Stomach smooth muscle (tissue), 2 donors: ENCODE measurements around the gene E2F3.
A peak's percentile ranks its signal among the peaks of the same experiment; 100 is the strongest.

ENCODE experiments used
- H3K27ac ChIP-seq: one replicate; pipeline ENCODE4 v1.7.0; 2013; ENCODE audit warnings: mild to moderate bottlenecking, low read length, inconsistent platforms
- H3K27me3 ChIP-seq, 2 donors: one replicate each; pipeline ENCODE4 v1.7.0; 2013; ENCODE audit warnings: low read length in 2 of 2; ENCODE audit not compliant: insufficient read depth in 2 of 2, control insufficient read depth in 1 of 2
- H3K36me3 ChIP-seq, 2 donors: one replicate each; pipeline ENCODE4 v1.7.0; 2013; ENCODE audit warnings: low read length in 2 of 2; ENCODE audit not compliant: control insufficient read depth in 2 of 2, insufficient read depth in 2 of 2
- H3K4me1 ChIP-seq: one replicate; pipeline ENCODE4 v1.7.0; 2013; ENCODE audit warnings: low read length; ENCODE audit not compliant: control insufficient read depth, insufficient read depth
- H3K4me3 ChIP-seq, 2 donors: one replicate each; pipeline ENCODE4 v1.7.0; 2013; ENCODE audit warnings: low read length in 2 of 2
- H3K9ac ChIP-seq, 2 donors: one replicate each; pipeline ENCODE4 v1.7.0; 2013; ENCODE audit warnings: low read length in 2 of 2, mild to moderate bottlenecking in 1 of 2
- H3K9me3 ChIP-seq, 2 donors: one replicate each; pipeline ENCODE4 v1.7.0; 2013; ENCODE audit warnings: low read length in 2 of 2; ENCODE audit not compliant: control insufficient read depth in 2 of 2
- donor health status: healthy.
- donor health status: Pancreatic carcinoma.

E2F3 gene

DNA sequence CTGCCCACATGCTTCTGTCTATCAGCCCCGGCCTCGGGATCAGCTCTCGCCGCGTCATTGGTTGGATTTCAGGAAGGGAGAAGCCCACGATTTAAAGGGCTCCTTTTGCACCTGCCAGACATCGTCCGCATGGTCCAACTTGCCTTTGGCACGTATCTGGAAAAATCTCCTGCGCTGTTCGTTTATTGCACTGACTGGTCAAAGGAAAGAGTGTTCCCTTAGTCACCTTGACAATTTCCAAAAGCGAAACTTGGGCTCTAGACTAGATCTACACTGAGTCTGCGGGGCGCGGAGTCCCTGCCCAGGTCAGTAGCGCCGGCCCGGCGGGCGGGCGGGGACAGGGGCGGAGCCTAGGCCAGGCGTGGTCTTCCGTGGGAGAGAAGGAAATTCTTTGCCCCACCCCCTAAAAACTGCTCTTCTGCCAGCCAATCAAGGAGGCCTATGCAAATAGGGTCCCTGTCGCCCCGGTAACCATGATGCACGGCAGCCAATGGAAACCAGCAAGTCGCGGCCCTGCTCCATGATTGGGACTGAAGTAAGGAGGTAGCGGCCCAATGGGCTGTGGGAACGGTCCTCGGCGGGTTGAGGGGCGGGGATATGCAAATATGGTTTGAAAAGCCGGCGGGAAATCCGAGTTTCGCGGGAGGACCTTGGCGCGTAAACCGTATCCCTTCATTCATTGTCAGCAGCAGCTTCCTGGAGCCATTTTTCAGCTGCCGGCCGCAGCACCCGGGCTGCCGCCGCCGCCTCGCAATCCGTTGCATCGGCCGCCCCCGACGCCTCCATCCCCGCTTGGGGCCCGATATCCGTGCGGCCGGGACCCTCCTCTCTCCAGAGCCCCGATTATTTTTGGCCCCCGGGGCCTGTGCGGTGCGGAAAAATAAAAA is at the start of gene E2F3:
E2F3 (plus strand) TSS at position 675 of the 887 bp plus-strand sequence. CDS start 354 bp downstream, outside the sequence.
- Histone ChIP-seq H3K9me3 (no peaks in the 10 kb centered on the region), H3K27me3 (peaks cover 0 to 3% of the 10 kb centered on the region in 2 donors), H3K9ac (peak within 1 kb of the TSS; percentile 62 to 68), H3K4me1 (peaks cover 4% of the 10 kb centered on the region), H3K36me3 (no peaks in the 10 kb centered on the region), H3K4me3 (peak within 1 kb of the TSS; percentile 88 to 92), H3K27ac (peak within 1 kb of the TSS; percentile 53)

DNA sequence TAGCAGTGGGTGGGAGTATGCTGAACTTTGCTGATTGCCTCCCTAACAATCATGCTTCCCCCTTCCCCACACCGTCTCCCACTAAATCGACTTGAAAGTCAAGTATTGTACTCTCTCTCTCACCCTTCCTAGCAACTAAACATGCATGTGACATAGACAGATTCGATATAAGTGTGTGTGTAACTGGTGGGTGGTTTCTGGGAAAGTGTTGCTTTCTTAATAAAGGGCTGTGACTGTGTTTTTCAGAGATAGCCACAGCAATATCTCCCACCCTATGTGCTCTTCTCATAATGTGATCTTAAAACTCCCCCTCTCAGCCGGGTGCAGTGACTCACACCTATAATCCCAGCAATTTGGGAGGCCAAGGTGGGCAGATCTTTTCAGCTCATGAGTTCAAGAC is 49.3 kb upstream of the E2F3 start:
- no peaks in the 10 kb centered on the region for H3K36me3 ChIP-seq
- H3K27me3 ChIP-seq = no peaks in the 10 kb centered on the region
- H3K9ac ChIP-seq = no peak overlapping the region
- no peak overlapping the region for H3K4me3 ChIP-seq
- H3K27ac ChIP-seq = no peak overlapping the region
- H3K9me3 ChIP-seq = peaks cover 0 to 7% of the 10 kb centered on the region in 2 donors
- no peaks in the 10 kb centered on the region for H3K4me1 ChIP-seq

DNA sequence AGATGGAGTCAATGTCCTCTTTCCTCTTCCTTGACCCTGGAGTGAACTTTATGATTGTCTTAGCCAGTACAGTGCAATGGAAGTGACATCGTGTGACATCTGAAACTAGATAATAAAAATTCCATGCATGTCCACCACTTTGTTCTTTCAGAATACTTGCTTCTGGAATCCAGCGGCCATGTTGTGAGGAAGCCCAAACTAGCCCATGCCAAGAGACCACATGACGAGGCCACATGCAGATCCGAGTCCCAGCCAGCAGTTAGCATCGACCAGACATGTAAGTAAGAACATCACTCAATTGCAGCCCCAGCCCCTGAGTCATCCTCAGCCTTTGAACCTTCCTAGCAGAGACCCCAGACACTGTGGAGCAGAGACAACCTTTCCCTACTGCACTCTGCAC is 48.5 kb upstream of the E2F3 start:
- H3K4me1 ChIP-seq = no peaks in the 10 kb centered on the region
- H3K36me3 ChIP-seq = no peaks in the 10 kb centered on the region
- peaks cover 0 to 7% of the 10 kb centered on the region in 2 donors for H3K9me3 ChIP-seq
- H3K27ac ChIP-seq = no peak overlapping the region
- no peak overlapping the region for H3K4me3 ChIP-seq
- H3K9ac ChIP-seq = no peak overlapping the region
- H3K27me3 ChIP-seq = no peaks in the 10 kb centered on the region

DNA sequence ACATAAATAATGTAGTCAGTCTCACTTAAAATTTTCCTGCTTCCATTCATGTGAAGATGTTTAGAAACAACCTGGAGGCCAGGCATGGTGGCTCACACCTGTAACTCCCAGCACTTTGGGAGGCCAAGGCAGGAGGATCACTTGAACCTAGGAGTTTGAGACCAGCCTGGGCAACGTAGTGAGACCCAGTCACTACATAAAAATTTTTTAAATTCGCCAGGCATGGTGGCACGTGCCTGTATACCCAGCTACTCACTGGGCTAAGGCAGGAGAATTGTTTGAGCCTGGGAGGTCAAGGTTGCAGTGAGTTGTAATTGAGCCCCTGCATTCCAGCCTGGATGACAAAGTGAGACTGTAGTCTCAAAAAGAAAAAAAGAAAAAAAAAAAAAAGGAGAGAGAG is 47.3 kb upstream of the E2F3 start:
- Histone ChIP-seq H3K4me1 (no peaks in the 10 kb centered on the region), H3K4me3 (no peak overlapping the region), H3K27me3 (no peaks in the 10 kb centered on the region), H3K9me3 (peaks cover 0 to 7% of the 10 kb centered on the region in 2 donors), H3K27ac (no peak overlapping the region), H3K36me3 (no peaks in the 10 kb centered on the region), H3K9ac (no peak overlapping the region)

DNA sequence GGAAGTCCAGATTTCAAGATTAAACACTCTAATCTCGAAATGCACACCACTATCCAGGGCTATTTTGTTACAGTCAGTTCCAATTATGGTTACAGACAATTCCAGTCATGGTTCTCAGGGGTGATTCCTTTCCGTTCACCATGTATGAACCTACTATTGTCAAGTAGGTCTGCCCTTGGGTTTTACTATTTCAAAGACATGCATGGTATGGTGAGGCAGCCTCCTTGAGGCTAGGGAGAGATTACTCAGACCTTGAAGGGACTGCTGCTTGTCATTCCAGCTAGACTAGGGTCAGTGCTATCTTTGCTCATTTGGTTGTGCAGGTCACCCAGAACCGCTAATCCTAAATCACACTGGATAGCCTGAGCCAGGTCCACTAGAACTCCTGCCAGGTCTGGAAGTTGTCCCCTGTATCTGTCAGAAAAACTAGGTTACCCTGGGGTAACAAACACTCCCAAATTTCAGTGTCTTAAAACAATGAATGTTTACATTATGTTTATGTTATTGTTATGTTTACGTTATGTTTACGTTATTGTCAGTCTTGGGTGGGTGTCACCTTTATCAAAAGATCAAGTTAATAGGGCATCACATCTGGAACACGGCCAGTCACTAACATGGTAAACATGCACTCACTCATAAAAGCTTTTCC is 41.1 kb upstream of the E2F3 start:
- peaks cover 0 to 2% of the 10 kb centered on the region in 2 donors for H3K27me3 ChIP-seq
- no peak overlapping the region for H3K27ac ChIP-seq
- H3K9ac ChIP-seq = no peak overlapping the region
- H3K4me1 ChIP-seq = no peaks in the 10 kb centered on the region
- peaks cover 3 to 5% of the 10 kb centered on the region in 2 donors for H3K9me3 ChIP-seq
- no peak overlapping the region for H3K4me3 ChIP-seq
- H3K36me3 ChIP-seq = no peaks in the 10 kb centered on the region

DNA sequence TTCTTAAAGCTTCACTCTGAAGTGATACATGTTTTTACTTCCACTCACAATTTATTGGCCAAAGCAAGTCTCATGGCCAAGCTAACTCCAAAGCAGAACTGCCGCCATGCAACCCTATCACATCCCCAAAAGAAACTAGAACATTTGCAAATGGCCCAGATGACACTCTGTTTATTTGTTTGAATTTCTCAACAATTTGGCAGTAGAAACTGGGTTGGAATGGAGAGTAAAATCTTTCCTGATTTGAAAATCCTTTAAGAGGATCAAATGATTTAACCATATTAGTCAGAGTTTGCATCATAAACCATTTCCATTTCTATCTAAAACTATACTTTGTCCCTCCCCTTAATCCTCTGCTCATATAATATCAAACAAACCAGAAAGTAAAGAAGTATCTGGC is 39.1 kb upstream of the E2F3 start:
- Histone ChIP-seq H3K36me3 (no peaks in the 10 kb centered on the region), H3K9ac (no peak overlapping the region), H3K4me1 (no peaks in the 10 kb centered on the region), H3K4me3 (no peak overlapping the region), H3K27me3 (peaks cover 2 to 3% of the 10 kb centered on the region in 2 donors), H3K9me3 (peaks cover 3 to 5% of the 10 kb centered on the region in 2 donors), H3K27ac (no peak overlapping the region)

DNA sequence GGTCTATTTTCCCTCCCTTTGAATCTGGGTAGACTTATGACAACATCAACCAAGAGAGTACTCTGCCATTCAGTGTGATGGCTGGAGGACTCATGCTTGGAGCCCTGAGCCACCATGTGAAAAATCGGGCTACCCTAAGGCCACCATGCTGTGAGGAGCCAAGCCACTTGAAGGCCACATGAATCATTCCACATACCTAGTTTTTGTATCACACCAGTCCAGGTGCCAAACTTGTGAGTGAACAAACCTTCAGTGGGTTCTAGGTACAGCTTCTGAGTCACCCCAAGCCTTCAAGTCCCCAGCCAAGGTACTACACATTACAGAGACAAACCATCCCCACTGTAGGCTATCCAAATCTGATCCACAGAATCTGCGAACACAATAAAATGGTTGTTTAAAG is 37.4 kb upstream of the E2F3 start:
- Histone ChIP-seq H3K27ac (no peak overlapping the region), H3K9me3 (peaks cover 3 to 5% of the 10 kb centered on the region in 2 donors), H3K4me3 (no peak overlapping the region), H3K4me1 (no peaks in the 10 kb centered on the region), H3K9ac (no peak overlapping the region), H3K27me3 (peaks cover 2 to 3% of the 10 kb centered on the region in 2 donors), H3K36me3 (no peaks in the 10 kb centered on the region)

DNA sequence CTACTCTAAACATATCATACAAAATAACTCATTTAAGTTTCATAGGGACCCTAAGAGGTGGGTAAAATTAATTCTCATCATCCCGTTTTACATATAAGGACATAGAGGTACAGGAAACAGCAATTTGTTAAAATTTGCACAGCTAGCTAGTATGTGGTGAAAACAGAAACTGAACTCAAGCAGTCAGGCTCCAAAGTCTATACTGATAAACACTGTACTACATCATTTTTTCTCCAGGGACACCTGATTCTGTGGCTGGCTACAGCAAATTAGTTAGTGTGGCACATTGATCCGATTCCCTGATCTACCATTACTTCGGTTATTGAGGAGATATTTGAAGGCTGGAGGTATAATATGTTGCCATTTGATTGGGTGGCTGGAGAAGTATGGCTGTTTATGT is 36.2 kb upstream of the E2F3 start:
- Histone ChIP-seq H3K9me3 (peaks cover 3 to 5% of the 10 kb centered on the region in 2 donors), H3K4me3 (no peak overlapping the region), H3K4me1 (no peaks in the 10 kb centered on the region), H3K27me3 (peaks cover 2 to 3% of the 10 kb centered on the region in 2 donors), H3K36me3 (no peaks in the 10 kb centered on the region), H3K27ac (no peak overlapping the region), H3K9ac (no peak overlapping the region)

DNA sequence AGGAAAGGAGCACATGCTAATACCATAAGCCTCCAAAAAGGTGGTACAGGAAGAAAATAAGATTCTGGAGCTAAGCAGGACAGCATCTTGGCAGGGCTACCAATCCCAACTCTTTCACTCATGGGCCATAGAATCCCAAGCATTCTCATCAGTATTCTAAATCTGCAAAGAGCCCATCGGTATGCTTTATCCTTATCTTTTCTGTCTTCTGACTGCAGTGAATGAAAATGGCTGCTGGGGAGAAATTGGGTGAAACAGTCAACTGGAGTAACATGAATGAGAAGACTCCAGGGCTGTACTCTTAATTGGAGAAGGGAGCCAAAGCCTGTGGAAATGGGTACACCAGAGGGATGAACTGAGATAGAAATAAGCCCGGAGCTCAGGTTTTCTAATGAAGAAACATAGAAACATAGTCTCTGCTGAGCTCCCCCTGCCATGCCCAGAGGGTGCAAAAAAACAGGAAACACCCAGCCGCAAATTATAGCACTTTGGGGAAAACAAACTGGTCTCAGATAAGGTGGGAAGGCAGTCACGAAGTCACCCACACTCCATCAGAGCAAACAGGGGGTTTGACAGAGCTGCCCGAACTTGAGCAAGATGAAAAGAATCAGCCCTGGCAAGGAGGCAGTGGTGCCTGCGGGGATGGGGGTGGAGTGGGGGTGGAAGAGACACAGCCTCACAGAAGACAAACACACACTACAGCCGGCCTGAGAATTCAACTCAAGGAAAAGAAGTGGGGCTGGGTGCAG is 35.4 kb upstream of the E2F3 start:
- H3K4me1 ChIP-seq = no peaks in the 10 kb centered on the region
- H3K4me3 ChIP-seq = no peak overlapping the region
- no peaks in the 10 kb centered on the region for H3K36me3 ChIP-seq
- H3K9me3 ChIP-seq = no peaks in the 10 kb centered on the region
- no peak overlapping the region for H3K27ac ChIP-seq
- H3K9ac ChIP-seq = no peak overlapping the region
- H3K27me3 ChIP-seq = peaks cover 2 to 3% of the 10 kb centered on the region in 2 donors

DNA sequence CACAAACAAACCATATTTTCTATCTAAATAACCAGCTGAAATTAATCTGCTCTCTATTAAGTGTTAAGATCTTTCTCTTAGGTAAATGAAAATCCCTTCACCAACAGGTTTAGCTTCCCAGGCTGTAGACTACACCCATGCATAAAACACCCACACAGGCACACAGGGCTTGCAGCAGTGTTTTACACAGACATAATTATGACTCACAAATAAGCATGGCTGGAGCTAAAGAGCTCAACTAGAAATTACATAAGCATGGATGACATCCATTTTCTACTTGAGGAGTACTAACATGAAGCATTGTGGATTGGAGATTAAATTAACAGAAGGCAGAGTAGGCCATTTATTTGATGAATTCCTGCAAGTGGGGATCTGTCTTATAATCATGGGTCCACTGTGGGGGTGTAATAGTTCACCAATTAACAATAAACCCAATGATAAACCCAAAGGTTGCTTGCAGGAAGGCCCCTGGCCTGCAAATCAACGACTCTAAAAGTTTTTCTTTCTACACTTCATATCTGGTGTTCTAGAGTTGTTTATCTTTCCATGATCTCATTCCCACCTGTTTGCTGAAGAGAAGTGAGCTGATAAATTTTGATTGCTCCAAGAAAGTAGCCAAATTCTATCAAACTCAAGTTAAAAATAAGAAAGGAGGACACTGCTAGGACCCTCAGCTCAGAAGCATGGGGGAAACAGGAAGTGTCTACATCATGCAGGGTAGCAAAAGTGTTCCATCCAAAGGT is 33.8 kb upstream of the E2F3 start:
- no peaks in the 10 kb centered on the region for H3K4me1 ChIP-seq
- H3K4me3 ChIP-seq = no peak overlapping the region
- H3K9me3 ChIP-seq = no peaks in the 10 kb centered on the region
- H3K27ac ChIP-seq = no peak overlapping the region
- no peaks in the 10 kb centered on the region for H3K36me3 ChIP-seq
- H3K27me3 ChIP-seq = peaks cover 2 to 3% of the 10 kb centered on the region in 2 donors
- no peak overlapping the region for H3K9ac ChIP-seq
